Trophoblast cell (in vitro differentiated cells and primary cell): Measurements from ENCODE around the gene DZIP1L.
A peak's percentile ranks its signal among the peaks of the same experiment; 100 is the strongest.

Experiments used
- DNase-seq, 2 donors: peaks; one replicate each; pipeline ENCODE4 v3.0.0-alpha.2; 2016
- H2AFZ ChIP-seq: 2 replicates; pipeline ENCODE4 v1.6.1; 2013; ENCODE audit warnings: low read length, moderate library complexity, mild to moderate bottlenecking; ENCODE audit not compliant: insufficient read depth, poor library complexity
- H2AK5ac ChIP-seq: 2 replicates; pipeline ENCODE4 v1.6.1; 2013; ENCODE audit warnings: mild to moderate bottlenecking, low read length
- H2BK120ac ChIP-seq: 2 replicates; pipeline ENCODE4 v1.6.1; 2013; ENCODE audit warnings: low read length, mild to moderate bottlenecking, moderate library complexity; ENCODE audit not compliant: insufficient read depth, poor library complexity
- H2BK12ac ChIP-seq: 2 replicates; pipeline ENCODE4 v1.6.1; 2013; ENCODE audit warnings: mild to moderate bottlenecking, low read length, moderate library complexity
- H2BK5ac ChIP-seq: 2 replicates; pipeline ENCODE4 v1.6.1; 2013; ENCODE audit warnings: low read length, low read depth, moderate library complexity, mild to moderate bottlenecking; ENCODE audit not compliant: poor library complexity
- H3K14ac ChIP-seq: 2 replicates; pipeline ENCODE4 v1.6.1; 2013; ENCODE audit warnings: mild to moderate bottlenecking, low read length
- H3K18ac ChIP-seq: 2 replicates; pipeline ENCODE4 v1.6.1; 2013; ENCODE audit warnings: mild to moderate bottlenecking, low read length
- H3K23ac ChIP-seq: 2 replicates; pipeline ENCODE4 v1.6.1; 2013; ENCODE audit warnings: low read length
- H3K27ac ChIP-seq: 2 replicates; pipeline ENCODE4 v1.5.1; 2013; ENCODE audit warnings: low read depth, mild to moderate bottlenecking, inconsistent platforms, low read length, moderate library complexity
- H3K27me3 ChIP-seq: 2 replicates; pipeline ENCODE4 v1.6.1; 2013; ENCODE audit warnings: inconsistent platforms, mild to moderate bottlenecking, low read length, moderate library complexity; ENCODE audit not compliant: insufficient read depth
- H3K36me3 ChIP-seq, 2 experiments: 1 replicate in 1 of 2; 2 replicates in 1 of 2; pipeline ENCODE4 v1.6.1; 2013; ENCODE audit warnings: low read length in 2 of 2, mild to moderate bottlenecking in 2 of 2, moderate library complexity in 1 of 2; ENCODE audit not compliant: insufficient read depth in 2 of 2, control insufficient read depth in 1 of 2
- H3K4ac ChIP-seq: 2 replicates; pipeline ENCODE4 v1.6.1; 2013; ENCODE audit warnings: low read depth, mild to moderate bottlenecking, low read length, moderate library complexity
- H3K4me1 ChIP-seq, 2 experiments: 1 replicate in 1 of 2; 2 replicates in 1 of 2; pipeline ENCODE4 v1.6.1; 2013; ENCODE audit warnings: low read length in 2 of 2, mild to moderate bottlenecking in 2 of 2, moderate library complexity in 1 of 2; ENCODE audit not compliant: insufficient read depth in 2 of 2, control insufficient read depth in 1 of 2
- H3K4me2 ChIP-seq: 2 replicates; pipeline ENCODE4 v1.6.1; 2013; ENCODE audit warnings: inconsistent platforms, mild to moderate bottlenecking, low read length, moderate library complexity
- H3K4me3 ChIP-seq: 2 replicates; pipeline ENCODE4 v1.5.1; 2013; ENCODE audit warnings: mild to moderate bottlenecking, low read depth, low read length, inconsistent platforms
- H3K79me1 ChIP-seq: one replicate; pipeline ENCODE4 v1.6.1; 2013; ENCODE audit warnings: low read length
- H3K79me2 ChIP-seq: 2 replicates; pipeline ENCODE4 v1.6.1; 2013; ENCODE audit warnings: low read length, mild to moderate bottlenecking; ENCODE audit not compliant: control insufficient read depth, insufficient read depth, poor library complexity
- H3K9ac ChIP-seq: 2 replicates; pipeline ENCODE4 v1.6.1; 2013; ENCODE audit warnings: mild to moderate bottlenecking, low read length
- H3K9me3 ChIP-seq: 2 replicates; pipeline ENCODE4 v1.6.1; 2013; ENCODE audit warnings: low read depth, mild to moderate bottlenecking, control low read depth, inconsistent platforms, low read length; ENCODE audit not compliant: insufficient read depth
- H4K12ac ChIP-seq: 2 replicates; pipeline ENCODE4 v1.6.1; 2013; ENCODE audit warnings: low read depth, mild to moderate bottlenecking, low read length, moderate library complexity
- H4K8ac ChIP-seq: 2 replicates; pipeline ENCODE4 v1.6.1; 2013; ENCODE audit warnings: low read depth, mild to moderate bottlenecking, low read length, moderate library complexity
- H4K91ac ChIP-seq: one replicate; pipeline ENCODE4 v1.6.1; 2013; ENCODE audit warnings: low read depth, mild to moderate bottlenecking, low read length, moderate library complexity
- WGBS: extraction: QIAGEN DNeasy Blood & Tissue Kit; methylation state at CpG from one replicate; pipeline ENCODE4 v1.1.7; 2013; ENCODE audit warnings: missing lambda C conversion rate; ENCODE audit not compliant: insufficient read length, insufficient coverage; ENCODE audit errors: extremely low coverage; 5-methylcytosine and 5-hydroxymethylcytosine counted together

Gene DZIP1L

DNA sequence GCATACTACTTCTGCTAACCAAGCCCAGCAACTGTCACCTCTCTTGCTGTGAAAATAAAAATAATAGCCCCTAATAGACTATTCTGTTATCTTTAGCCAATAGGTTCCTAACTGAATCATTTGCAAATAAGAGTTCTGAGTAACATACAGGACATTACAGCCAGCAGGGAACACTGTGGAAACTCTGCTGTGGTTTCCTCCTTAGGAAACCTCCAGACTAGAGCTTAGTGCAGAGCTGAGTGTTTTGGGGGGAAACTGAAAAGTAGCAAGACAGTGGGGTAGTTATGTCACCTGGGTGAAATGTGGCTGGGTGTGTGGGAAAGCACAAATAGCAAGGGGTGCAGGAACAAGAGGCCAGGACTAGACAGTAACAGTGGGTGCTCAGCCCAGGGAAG, 32.4 kb downstream of the DZIP1L start:
- no peak overlapping the region for H3K23ac ChIP-seq
- peak overlapping the region; percentile 31 for H3K27ac ChIP-seq
- peaks cover 5 to 11% of the 10 kb centered on the region in 2 experiments for H3K36me3 ChIP-seq
- peaks cover 11 to 19% of the 10 kb centered on the region in 2 experiments for H3K4me1 ChIP-seq
- H3K14ac ChIP-seq: no peak overlapping the region
- no peak overlapping the region for H3K4me3 ChIP-seq
- no peak overlapping the region for H4K91ac ChIP-seq
- no peak overlapping the region for H2BK5ac ChIP-seq
- no peaks in the 10 kb centered on the region for H3K27me3 ChIP-seq
- H3K79me2 ChIP-seq: no peaks in the 10 kb centered on the region
- peaks cover 2% of the 10 kb centered on the region for H3K79me1 ChIP-seq
- no peak overlapping the region for H2BK12ac ChIP-seq
- no peak for DNase-seq
- H3K9me3 ChIP-seq: no peaks in the 10 kb centered on the region
- no peak overlapping the region for H2BK120ac ChIP-seq
- H3K18ac ChIP-seq: no peak overlapping the region
- no peak overlapping the region for H3K4ac ChIP-seq
- H2AFZ ChIP-seq: no peak overlapping the region
- no peak overlapping the region for H2AK5ac ChIP-seq
- no peak overlapping the region for H4K8ac ChIP-seq
- no peak overlapping the region for H4K12ac ChIP-seq
- no peak overlapping the region for H3K9ac ChIP-seq
- no peak overlapping the region for H3K4me2 ChIP-seq

GRCh38 chr3:138082085-138082991, 33.1 kb downstream of the DZIP1L start:
- H3K4me3 ChIP-seq: no peak overlapping the region
- H3K27me3 ChIP-seq: no peaks in the 10 kb centered on the region
- H3K79me2 ChIP-seq: no peaks in the 10 kb centered on the region
- H4K12ac ChIP-seq: no peak overlapping the region
- no peak overlapping the region for H3K4ac ChIP-seq
- WGBS: no CpG with 5 or more reads among the region's 8 CpGs
- no peak overlapping the region for H2BK12ac ChIP-seq
- H2AFZ ChIP-seq: no peak overlapping the region
- no peak overlapping the region for H4K91ac ChIP-seq
- peaks cover 8 to 11% of the 10 kb centered on the region in 2 experiments for H3K36me3 ChIP-seq
- DNase-seq: peak; percentile 75 to 77
- peaks cover 11 to 19% of the 10 kb centered on the region in 2 experiments for H3K4me1 ChIP-seq
- H2BK5ac ChIP-seq: peak overlapping the region; percentile 24
- H2AK5ac ChIP-seq: no peak overlapping the region
- H3K23ac ChIP-seq: no peak overlapping the region
- peaks cover 2% of the 10 kb centered on the region for H3K79me1 ChIP-seq
- no peak overlapping the region for H2BK120ac ChIP-seq
- no peak overlapping the region for H3K9ac ChIP-seq
- H3K18ac ChIP-seq: no peak overlapping the region
- no peak overlapping the region for H4K8ac ChIP-seq
- H3K4me2 ChIP-seq: peak overlapping the region; percentile 19
- H3K9me3 ChIP-seq: no peaks in the 10 kb centered on the region
- H3K14ac ChIP-seq: no peak overlapping the region
- peak overlapping the region; percentile 75 for H3K27ac ChIP-seq

GRCh38 chr3:138081371-138082084, 33.9 kb downstream of the DZIP1L start:
- Histone ChIP-seq H4K91ac (no peak overlapping the region), H3K36me3 (peaks cover 8 to 9% of the 10 kb centered on the region in 2 experiments), H3K4ac (no peak overlapping the region), H3K27ac (peak overlapping the region; percentile 75), H2BK120ac (no peak overlapping the region), H3K4me3 (no peak overlapping the region), H3K4me1 (peaks cover 11 to 19% of the 10 kb centered on the region in 2 experiments), H3K18ac (no peak overlapping the region), H3K9ac (no peak overlapping the region), H4K12ac (no peak overlapping the region), H2BK5ac (peak overlapping the region; percentile 24), H2BK12ac (no peak overlapping the region), H3K23ac (no peak overlapping the region), H2AFZ (no peak overlapping the region), H3K27me3 (no peaks in the 10 kb centered on the region), H3K79me1 (peaks cover 2% of the 10 kb centered on the region), H2AK5ac (no peak overlapping the region), H4K8ac (no peak overlapping the region), H3K79me2 (no peaks in the 10 kb centered on the region), H3K4me2 (peak overlapping the region; percentile 19), H3K14ac (no peak overlapping the region), H3K9me3 (no peaks in the 10 kb centered on the region)
- DNase-seq: no peak
- no CpG with 5 or more reads among the region's 5 CpGs for WGBS

- Histone ChIP-seq H3K36me3 (peaks cover 5 to 6% of the 10 kb centered on the region in 2 experiments), H3K79me2 (no peaks in the 10 kb centered on the region), H3K14ac (no peak overlapping the region), H2AK5ac (no peak overlapping the region), H4K12ac (no peak overlapping the region), H3K18ac (no peak overlapping the region), H2AFZ (no peak overlapping the region), H2BK5ac (no peak overlapping the region), H4K91ac (no peak overlapping the region), H2BK12ac (no peak overlapping the region), H3K4me3 (no peak overlapping the region), H3K4ac (no peak overlapping the region), H3K27ac (no peak overlapping the region), H3K79me1 (peaks cover 2% of the 10 kb centered on the region), H3K4me1 (peaks cover 11 to 19% of the 10 kb centered on the region in 2 experiments), H3K9ac (no peak overlapping the region), H3K9me3 (no peaks in the 10 kb centered on the region), H2BK120ac (no peak overlapping the region), H3K4me2 (no peak overlapping the region), H3K27me3 (no peaks in the 10 kb centered on the region), H4K8ac (no peak overlapping the region), H3K23ac (no peak overlapping the region)
- no CpG with 5 or more reads among the region's 5 CpGs for WGBS
- no peak for DNase-seq
These were observed 35.5 kb downstream of the DZIP1L start for GRCh38 chr3:138079901-138080300.
